ENCODE results near the gene PABPN1L. TPM values are rescaled to one million over a fixed set of nuclear protein-coding genes. Genes with fewer than 3 reads are reported as not detected.
"Not testable (repeated sequence)": the region's sequence is repeated elsewhere in the genome, so short reads cannot be mapped to it uniquely, and the experiment has no call there.

The PABPN1L gene
- polyA plus RNA-seq, 6 donors from 2014 or later = not detected

DNA sequence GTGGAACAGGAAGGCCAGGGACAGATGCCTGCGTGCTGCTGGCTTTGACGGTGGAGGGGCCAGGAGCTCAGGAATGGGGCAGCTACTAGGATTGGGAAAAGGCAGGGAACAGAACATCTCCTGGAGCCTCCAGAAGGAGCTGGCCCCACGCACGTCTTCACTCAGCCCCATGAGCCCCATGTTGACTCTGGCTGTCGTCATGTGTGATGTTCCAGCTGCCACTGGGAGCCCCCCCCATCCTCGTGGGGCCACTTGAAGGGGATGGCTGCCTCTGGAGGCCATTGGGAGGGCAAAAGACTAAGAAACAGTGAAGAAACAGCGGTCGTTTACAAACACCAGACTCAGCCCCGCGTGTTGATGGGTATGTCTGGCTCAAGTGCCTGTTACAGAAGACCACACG is 36.2 kb downstream of the PABPN1L start:
- no peak overlapping the region for H3K27ac Mint-ChIP-seq

DNA sequence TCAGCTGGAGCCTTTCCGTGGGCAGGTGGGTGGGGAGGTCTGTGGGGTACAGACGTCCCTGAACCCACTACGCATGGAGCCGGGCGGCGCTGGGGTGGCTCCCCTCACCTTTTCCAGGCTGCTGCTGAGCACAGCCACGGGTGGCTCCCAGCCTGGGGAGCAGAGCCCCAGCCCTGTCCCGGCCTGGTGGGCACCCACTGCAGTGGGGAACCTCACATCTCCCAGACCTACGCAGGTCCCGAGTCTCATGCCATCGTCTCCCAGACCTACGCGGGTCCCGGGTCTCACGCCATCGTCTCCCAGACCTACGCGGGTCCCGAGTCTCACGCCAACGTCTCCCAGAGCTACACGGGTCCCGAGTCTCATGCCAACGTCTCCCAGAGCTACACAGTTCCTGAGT is 37.7 kb downstream of the PABPN1L start:
- ATAC-seq (ENCODE audit: low read depth in 2 of 2) (no peak), DNase-seq (no peak)
- Mint-ChIP-seq H3K36me3 (no peaks in the 10 kb centered on the region), H3K4me3 (peak overlapping the region in 1 of 8 donors; percentile 47), H3K27ac (no peak overlapping the region), H3K4me1 (peaks cover 0 to 5% (median 3%) of the 10 kb centered on the region in 3 donors), H3K27me3 (no peaks in the 10 kb centered on the region), H3K9me3 (no peaks in the 10 kb centered on the region)

More for the DNA sequence above, 36.2 kb downstream of the PABPN1L start:
- Mint-ChIP-seq H3K27me3 (no peaks in the 10 kb centered on the region), H3K4me1 (peaks cover 0 to 5% (median 3%) of the 10 kb centered on the region in 3 donors), H3K4me3 (no peak overlapping the region), H3K9me3 (no peaks in the 10 kb centered on the region), H3K36me3 (no peaks in the 10 kb centered on the region)
- DNase-seq = no peak
- ATAC-seq (ENCODE audit: low read depth in 2 of 2) = no peak

DNA sequence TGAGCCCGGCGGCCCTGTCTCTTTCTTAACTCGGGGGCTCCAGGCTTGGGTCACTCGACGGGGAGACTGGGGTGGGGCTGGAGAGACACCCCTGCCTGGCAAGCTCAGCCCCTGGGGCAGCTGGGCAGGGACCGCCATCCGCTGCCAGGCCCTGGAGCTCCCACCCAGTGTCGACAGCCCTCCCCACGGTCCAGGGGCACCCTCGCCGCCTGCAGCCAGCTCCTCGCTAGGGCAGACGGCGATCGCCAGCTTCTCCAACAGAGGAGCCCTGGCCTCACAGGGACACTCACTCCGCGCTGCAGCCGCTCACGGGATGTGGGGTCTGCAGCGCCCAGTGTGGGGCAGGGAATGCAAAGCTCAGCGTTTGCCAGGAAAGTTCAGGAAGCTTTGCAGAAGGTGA is 38.7 kb downstream of the PABPN1L start:
- Mint-ChIP-seq H3K4me3 (no peak overlapping the region), H3K9me3 (no peaks in the 10 kb centered on the region), H3K36me3 (no peaks in the 10 kb centered on the region), H3K4me1 (peaks cover 0 to 3% (median 0%) of the 10 kb centered on the region in 3 donors), H3K27ac (no peak overlapping the region), H3K27me3 (no peaks in the 10 kb centered on the region)
- DNase-seq (no peak), ATAC-seq (ENCODE audit: low read depth in 2 of 2) (no peak)

DNA sequence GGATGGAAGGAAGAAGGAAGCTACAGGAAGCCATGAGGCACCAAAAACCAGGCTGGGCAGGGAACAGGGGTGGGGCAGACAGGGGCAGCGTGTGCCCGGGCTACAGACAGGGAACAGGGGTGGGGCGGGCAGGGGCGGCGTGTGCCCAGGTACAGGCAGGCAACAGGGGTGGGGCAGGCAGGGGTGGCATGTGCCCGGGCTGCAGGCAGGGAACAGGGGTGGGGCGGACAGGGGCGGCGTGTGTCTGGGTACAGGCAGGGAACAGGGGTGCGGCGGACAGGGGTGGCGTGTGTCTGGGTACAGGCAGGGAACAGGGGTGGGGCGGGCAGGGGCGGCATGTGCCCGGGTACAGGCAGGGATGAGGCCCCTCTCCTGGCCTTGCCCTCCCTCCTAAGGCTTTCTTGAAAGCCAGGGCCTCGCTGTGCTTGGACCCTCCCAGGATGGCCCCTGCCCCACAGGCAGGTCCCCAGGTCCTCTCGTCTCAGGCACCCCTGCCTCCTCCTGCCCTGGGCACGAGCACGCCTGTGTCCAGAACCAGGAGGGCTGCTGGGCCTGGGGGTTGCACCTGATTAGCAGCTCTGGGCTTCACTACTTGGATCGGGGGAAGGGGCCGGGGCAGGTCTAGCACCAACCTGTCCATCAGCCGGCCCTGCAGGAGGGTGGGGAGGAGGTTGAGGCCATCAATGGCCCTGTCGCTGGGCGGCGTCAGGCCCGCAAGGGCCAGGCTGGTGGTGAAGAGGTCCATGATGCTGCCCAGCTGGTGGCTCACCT is 40.2 kb downstream of the PABPN1L start:
- DNase-seq (no peak), ATAC-seq (ENCODE audit: low read depth in 2 of 2) (no peak)
- Mint-ChIP-seq H3K9me3 (no peaks in the 10 kb centered on the region), H3K27ac (no peak overlapping the region), H3K36me3 (no peaks in the 10 kb centered on the region), H3K4me1 (peaks cover 0 to 3% (median 0%) of the 10 kb centered on the region in 3 donors), H3K4me3 (no peak overlapping the region), H3K27me3 (no peaks in the 10 kb centered on the region)

DNA sequence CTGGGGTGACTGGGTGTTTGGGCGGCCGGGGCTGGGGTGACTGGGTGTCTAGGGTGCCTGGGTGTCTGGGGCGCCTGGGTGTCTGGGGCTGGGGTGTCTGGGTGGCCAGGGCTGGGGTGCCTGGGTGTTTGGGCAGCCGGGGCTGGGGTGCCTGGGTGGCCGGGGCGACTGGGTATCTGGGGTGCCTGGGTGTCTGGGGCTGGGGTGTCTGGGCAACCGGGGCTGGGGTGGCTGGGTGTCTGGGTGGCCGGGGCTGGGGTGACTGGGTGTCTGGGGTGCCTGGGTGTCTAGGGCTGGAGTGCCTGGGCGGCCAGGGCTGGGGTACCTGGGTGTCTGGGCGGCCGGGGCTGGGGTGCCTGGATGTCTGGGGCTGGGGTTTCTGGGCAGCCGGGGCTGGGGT is 41.3 kb downstream of the PABPN1L start:
- Mint-ChIP-seq H3K9me3 (no peaks in the 10 kb centered on the region), H3K27me3 (no peaks in the 10 kb centered on the region)

DNA sequence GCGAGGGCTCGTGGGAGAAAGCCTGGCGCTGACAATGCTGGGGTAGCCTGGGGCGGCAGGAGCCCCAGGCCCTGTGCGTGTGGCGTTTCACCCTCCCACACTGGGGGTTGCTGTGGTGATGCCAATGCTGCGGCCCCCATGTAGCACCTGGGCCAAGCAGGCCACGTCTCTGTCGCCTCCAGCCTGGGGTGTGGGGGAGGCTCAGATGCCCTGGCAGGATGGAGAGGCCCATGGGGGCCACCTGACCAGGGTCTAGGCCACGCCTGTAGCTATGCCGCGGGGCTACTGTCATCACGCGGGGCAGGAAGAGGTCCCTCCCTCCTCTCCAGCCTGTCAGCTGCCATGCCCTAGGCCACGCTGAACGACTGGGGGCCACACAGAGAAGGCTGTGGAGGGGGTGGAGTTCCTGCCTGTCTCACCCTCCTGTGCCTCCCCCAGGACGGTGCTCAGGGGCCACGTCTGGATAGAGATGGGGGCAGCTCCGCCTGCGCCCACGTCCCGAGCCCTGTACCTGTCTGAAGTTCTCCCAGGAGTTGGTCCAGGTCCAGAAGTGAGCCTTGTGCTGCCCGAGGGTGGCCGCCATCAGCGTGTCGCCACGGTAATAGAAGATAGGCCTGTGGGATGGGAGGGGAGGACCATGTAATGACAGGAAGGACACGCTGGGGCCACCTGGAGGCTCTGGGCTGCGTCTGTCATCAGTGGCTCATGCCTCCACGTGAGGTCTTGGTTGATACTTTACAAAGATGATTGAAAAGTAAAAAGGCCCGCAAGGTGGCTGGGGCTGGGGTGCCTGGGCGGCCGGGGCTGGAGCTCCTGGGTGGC is 42.0 kb downstream of the PABPN1L start:
- peaks cover 0 to 3% (median 0%) of the 10 kb centered on the region in 3 donors for H3K4me1 Mint-ChIP-seq
- no peaks in the 10 kb centered on the region for H3K36me3 Mint-ChIP-seq
- H3K4me3 Mint-ChIP-seq = no peak overlapping the region
- H3K27ac Mint-ChIP-seq = no peak overlapping the region
- DNase-seq = no peak
- H3K9me3 Mint-ChIP-seq = no peaks in the 10 kb centered on the region
- ATAC-seq (ENCODE audit: low read depth in 2 of 2) = no peak
- H3K27me3 Mint-ChIP-seq = no peaks in the 10 kb centered on the region

More for the DNA sequence above, 41.3 kb downstream of the PABPN1L start:
- Mint-ChIP-seq H3K36me3 (no peaks in the 10 kb centered on the region), H3K4me1 (peaks cover 0 to 3% (median 0%) of the 10 kb centered on the region in 3 donors), H3K4me3 (no peak overlapping the region), H3K27ac (no peak overlapping the region)
- ATAC-seq (ENCODE audit: low read depth in 2 of 2) = no peak
- no peak for DNase-seq

DNA sequence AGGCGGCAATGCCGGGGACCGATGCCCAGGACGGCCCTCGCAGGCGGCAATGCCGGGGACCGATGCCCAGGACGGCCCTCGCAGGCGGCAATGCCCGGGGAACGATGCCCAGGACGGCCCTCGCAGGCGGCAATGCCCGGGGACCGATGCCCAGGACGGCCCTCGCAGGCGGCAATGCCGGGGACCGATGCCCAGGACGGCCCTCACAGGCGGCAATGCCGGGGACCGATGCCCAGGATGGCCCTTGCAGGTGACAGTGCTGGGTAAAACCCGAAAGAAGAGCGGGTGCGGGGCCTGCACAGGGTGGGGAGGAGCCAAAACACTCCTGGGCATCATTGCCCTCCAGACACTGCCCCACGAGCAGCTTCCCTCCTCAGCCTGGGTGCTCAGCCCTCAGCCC is 42.8 kb downstream of the PABPN1L start:
- H3K36me3 Mint-ChIP-seq; H3K9me3 Mint-ChIP-seq; H3K27me3 Mint-ChIP-seq; DNase-seq; H3K4me1 Mint-ChIP-seq; H3K27ac Mint-ChIP-seq; ATAC-seq (ENCODE audit: low read depth in 2 of 2); H3K4me3 Mint-ChIP-seq: not testable (repeated sequence)

DNA sequence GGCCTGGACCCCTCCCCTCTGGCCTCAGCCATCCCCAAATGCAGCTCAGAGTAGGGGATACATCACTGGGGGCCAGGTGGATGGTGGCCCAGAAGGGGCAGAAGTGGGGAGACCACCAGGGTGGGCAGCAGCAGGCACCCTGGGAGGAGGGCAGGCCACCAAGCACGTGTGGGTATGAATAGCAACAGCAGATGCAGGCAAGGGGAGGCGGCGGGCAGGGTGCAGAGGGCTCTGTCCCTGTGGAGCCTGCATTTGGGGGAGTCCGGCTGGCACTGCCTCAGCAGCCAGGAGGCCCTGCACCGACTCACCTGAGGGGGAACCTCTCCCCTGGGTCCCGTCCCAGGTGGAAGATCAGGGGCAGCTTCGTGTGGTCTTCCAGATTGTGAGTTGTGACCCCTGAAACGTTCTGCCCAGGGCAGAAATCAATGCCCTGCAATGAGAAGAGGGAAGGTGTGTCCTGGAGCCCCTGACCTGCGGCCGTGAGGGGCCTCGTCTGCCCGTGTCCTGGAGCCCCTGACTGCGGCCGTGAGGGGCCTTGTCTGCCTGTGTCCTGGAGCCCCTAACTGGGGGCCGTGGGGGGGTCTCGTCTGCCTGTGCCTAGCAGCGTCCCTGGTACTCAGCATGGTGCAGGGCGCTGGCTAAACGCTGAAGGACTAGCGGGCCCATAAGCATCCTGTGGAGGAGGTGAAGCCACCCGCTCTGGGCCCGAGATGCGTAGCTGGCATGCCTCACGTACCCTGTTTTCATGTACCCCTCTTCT is 44.0 kb downstream of the PABPN1L start:
- peaks cover 0 to 3% (median 0%) of the 10 kb centered on the region in 3 donors for H3K4me1 Mint-ChIP-seq
- H3K27ac Mint-ChIP-seq = no peak overlapping the region

DNA sequence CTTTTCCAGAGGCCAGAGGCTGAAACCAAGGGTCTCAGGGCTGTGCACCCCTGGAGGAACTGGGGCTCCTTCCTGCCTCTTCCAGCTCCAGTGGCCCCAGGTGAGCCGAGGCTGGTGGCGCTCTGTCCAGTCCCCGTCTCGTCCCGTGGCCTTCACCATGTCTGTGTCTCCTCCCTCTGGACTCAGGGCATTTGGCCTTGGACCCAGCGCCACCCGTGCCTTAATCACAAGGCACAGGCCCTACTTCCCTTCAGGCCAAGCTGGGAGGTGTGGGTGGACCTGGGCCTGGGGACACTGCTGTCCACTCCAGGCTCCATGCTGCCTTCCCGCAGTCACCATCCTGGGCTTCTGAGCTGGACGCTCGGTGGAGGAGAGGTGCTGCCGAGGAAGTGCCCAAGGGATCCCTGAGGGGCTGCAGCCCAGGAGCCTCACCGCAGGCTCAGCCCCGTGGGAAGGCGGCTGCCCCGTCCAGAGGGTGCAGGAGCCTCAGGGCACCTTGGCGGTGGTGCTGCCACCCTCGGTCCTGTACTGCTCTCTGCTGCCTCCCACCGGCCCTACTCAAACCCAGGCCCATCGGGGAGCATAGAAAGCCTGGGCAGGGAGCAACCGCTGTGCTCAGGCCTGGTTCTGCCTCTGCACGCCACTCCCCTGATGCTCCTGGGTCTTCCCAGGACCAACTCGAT is 45.2 kb downstream of the PABPN1L start:
- DNase-seq = no peak
- no peaks in the 10 kb centered on the region for H3K36me3 Mint-ChIP-seq
- no peak for ATAC-seq (ENCODE audit: low read depth in 2 of 2)
- no peaks in the 10 kb centered on the region for H3K9me3 Mint-ChIP-seq
- H3K27me3 Mint-ChIP-seq = no peaks in the 10 kb centered on the region
- H3K4me3 Mint-ChIP-seq = no peak overlapping the region
- H3K4me1 Mint-ChIP-seq = peaks cover 0 to 3% (median 0%) of the 10 kb centered on the region in 3 donors
- no peak overlapping the region for H3K27ac Mint-ChIP-seq

More for the DNA sequence above, 44.0 kb downstream of the PABPN1L start:
- no peaks in the 10 kb centered on the region for H3K27me3 Mint-ChIP-seq
- H3K36me3 Mint-ChIP-seq = no peaks in the 10 kb centered on the region
- no peaks in the 10 kb centered on the region for H3K9me3 Mint-ChIP-seq
- ATAC-seq (ENCODE audit: low read depth in 2 of 2) (no peak), DNase-seq (no peak)
- H3K4me3 Mint-ChIP-seq = no peak overlapping the region

DNA sequence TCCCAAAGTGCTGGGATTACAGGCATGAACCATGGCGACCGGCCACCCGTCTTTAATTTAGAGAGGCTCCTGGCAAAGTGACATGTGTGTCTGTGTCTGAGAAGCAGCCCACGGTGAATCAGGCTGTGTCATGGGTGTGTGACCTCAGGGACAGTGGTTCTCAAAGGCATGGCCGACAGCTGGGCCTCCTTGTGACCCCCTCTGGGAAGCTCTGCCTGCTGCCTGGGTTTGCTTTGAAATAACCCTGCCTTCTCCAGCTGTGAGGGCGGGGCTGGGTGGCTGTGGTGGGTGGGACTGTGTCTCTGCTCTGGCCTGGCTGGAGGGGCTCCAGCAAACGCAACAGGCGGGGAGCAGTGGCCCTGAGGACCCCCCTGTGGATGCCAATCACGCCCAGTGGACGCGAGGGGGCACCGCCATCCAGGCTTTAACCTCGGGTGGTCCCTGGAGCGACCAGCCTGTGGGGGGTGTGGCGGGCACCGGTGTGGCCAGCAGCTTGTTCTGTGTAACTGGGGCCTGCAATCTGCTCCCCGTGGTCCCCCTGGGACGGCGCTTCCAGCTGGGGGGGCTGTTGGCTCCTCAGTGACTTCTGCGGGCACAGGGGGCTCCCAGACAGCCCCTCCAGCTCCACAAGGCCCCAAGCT is 46.0 kb downstream of the PABPN1L start:
- H3K4me1 Mint-ChIP-seq = no peaks in the 10 kb centered on the region
- no peak overlapping the region for H3K4me3 Mint-ChIP-seq
- H3K9me3 Mint-ChIP-seq = no peaks in the 10 kb centered on the region
- no peak for DNase-seq
- no peak for ATAC-seq (ENCODE audit: low read depth in 2 of 2)
- H3K36me3 Mint-ChIP-seq = no peaks in the 10 kb centered on the region
- H3K27me3 Mint-ChIP-seq = no peaks in the 10 kb centered on the region
- no peak overlapping the region for H3K27ac Mint-ChIP-seq

DNA sequence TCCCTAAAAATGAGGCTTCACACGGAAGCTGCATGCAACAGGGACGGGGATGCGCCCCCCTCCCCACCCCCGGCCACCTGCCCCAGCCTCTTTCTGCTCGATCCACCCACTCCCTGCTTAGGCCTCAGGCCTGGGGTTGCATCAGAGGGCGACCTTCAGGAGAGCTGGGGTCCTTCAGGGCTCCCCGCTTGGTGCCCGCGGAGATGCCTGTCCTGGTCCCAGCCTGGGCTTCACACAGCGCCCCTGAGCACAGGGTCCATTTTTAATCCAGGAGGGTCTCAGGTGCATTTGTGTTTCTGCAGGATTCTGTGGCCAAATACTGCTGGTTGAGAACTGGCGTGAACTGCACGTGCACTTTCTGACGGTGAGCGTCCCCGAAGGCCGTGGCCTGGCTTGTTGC is 47.3 kb downstream of the PABPN1L start:
- no peaks in the 10 kb centered on the region for H3K27me3 Mint-ChIP-seq
- ATAC-seq (ENCODE audit: low read depth in 2 of 2) (no peak), DNase-seq (no peak)
- H3K9me3 Mint-ChIP-seq = no peaks in the 10 kb centered on the region
- H3K36me3 Mint-ChIP-seq = no peaks in the 10 kb centered on the region
- no peak overlapping the region for H3K27ac Mint-ChIP-seq
- no peak overlapping the region for H3K4me3 Mint-ChIP-seq
- H3K4me1 Mint-ChIP-seq = no peaks in the 10 kb centered on the region

DNA sequence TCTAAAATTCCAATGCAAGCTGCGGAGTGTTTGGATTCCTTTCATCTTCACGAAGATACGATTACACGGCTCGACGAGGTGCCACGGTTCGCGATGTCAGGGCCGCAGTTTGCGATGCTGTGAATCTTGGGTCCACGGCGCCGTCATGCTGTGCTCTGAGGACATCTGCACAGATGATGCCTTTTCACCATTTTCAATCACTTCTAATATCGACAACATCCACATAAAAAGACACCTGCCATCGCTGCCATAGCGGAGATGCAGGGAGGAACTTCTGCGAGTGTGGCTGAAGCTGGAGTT is 47.9 kb downstream of the PABPN1L start:
- no peak for ATAC-seq (ENCODE audit: low read depth in 2 of 2)
- no peak for DNase-seq
- H3K36me3 Mint-ChIP-seq = no peaks in the 10 kb centered on the region
- H3K9me3 Mint-ChIP-seq = no peaks in the 10 kb centered on the region
- H3K4me3 Mint-ChIP-seq = no peak overlapping the region
- H3K4me1 Mint-ChIP-seq = no peaks in the 10 kb centered on the region
- H3K27me3 Mint-ChIP-seq = no peaks in the 10 kb centered on the region
- no peak overlapping the region for H3K27ac Mint-ChIP-seq
